Muscle of leg (tissue), 11 donors: ENCODE results near the gene ITGA1. TPM values are rescaled to one million over a fixed set of nuclear protein-coding genes. Genes with fewer than 3 reads are reported as not detected.

ENCODE experiments used
- DNase-seq: peaks from one replicate; pipeline ENCODE4 v3.0.0; 2013
- H3K27ac ChIP-seq: one replicate; pipeline ENCODE4 v1.5.1; 2013; ENCODE audit warnings: mild to moderate bottlenecking, low read length, control low read depth
- H3K27me3 ChIP-seq: one replicate; pipeline ENCODE4 v1.6.1; 2013; ENCODE audit warnings: low read length; ENCODE audit not compliant: control insufficient read depth, insufficient read depth
- H3K36me3 ChIP-seq: one replicate; pipeline ENCODE4 v1.6.1; 2013; ENCODE audit warnings: low read length; ENCODE audit not compliant: control insufficient read depth, insufficient read depth
- H3K4me1 ChIP-seq: one replicate; pipeline ENCODE4 v1.6.1; 2013; ENCODE audit warnings: low read length; ENCODE audit not compliant: control insufficient read depth, insufficient read depth
- H3K4me3 ChIP-seq: one replicate; pipeline ENCODE4 v1.5.1; 2013; ENCODE audit warnings: low read length, control low read depth
- H3K9me3 ChIP-seq: replicated peaks from 2 replicates; pipeline ENCODE4 v1.6.1; 2013; ENCODE audit warnings: low read depth, low read length; ENCODE audit not compliant: control insufficient read depth
- WGBS: methylation state at CpG from one replicate; pipeline ENCODE4 v1.1.5; 2013; ENCODE audit warnings: missing lambda C conversion rate; ENCODE audit not compliant: insufficient coverage; 5-methylcytosine and 5-hydroxymethylcytosine counted together
- polyA plus RNA-seq, 8 donors: library from polyadenylated mRNA; unstranded; fragments of 120-200 nt; gene quantifications; one replicate each; pipeline versions ENCODE4 v1.2.1 to v1.2.3, GENCODE V29; 2013; ENCODE audit warnings: inconsistent platforms in 1 of 8, low replicate concordance in 1 of 8; ENCODE audit not compliant: insufficient read length in 8 of 8, insufficient read depth in 1 of 8
- total RNA-seq: library from RNA; stranded (reverse); fragments of 120-200 nt; gene quantifications from one replicate; pipeline ENCODE4 v1.2.4, GENCODE V29; 2013

ITGA1 gene
- total and polyA plus RNA-seq, 9 donors, result 11.5 to 36.5 (median 21.6) TPM

DNA sequence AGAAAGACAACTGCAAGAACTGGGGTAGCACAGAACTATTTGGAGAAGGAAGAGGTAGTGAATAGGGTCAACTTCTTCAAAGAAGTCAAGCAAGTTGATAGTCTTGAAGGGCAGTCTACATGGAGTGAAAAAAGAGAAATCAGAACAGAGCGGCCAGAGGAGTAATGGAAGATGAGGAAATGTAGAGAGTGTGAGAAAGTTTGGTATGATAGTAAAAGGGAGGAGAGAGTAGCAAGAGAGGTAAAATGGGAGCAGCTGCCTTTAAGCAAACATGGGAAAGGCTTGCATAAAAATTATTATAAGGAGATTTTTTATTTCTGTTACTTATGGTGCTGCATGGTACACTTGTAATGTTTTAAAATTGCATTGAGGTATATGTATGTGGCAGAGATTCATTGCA is 208.2 kb downstream of the ITGA1 start:
- 88% methylated on average over 1 of the region's 1 CpG for WGBS

DNA sequence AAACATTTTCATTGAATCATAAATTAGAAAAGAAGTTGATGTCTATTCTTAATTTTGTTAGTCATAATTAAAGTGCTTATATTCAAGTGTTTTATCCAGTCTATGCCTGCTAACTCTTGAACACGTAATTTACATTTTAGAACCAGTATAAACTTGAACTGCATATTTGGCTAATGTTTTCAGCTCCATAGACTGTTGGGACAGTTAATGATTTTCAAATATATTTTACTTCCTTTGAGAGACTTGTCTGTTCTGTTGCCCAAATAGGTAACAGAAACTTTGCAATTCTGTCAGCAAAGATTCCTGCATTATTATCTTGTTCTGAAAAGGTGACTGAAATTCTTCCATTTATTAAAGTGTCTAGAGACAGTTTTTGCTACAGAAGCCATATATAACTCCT is 209.3 kb downstream of the ITGA1 start:
- no peak for DNase-seq
- Histone ChIP-seq H3K27ac (no peak overlapping the region), H3K4me3 (no peak overlapping the region), H3K36me3 (no peaks in the 10 kb centered on the region), H3K27me3 (no peaks in the 10 kb centered on the region), H3K9me3 (no peaks in the 10 kb centered on the region), H3K4me1 (no peaks in the 10 kb centered on the region)
- WGBS, result no CpG with 5 or more reads among the region's 1 CpG

More for the DNA sequence above, 208.2 kb downstream of the ITGA1 start:
- no peak overlapping the region for H3K4me3 ChIP-seq
- no peak for DNase-seq
- H3K27me3 ChIP-seq, result no peaks in the 10 kb centered on the region
- H3K27ac ChIP-seq, result no peak overlapping the region
- no peaks in the 10 kb centered on the region for H3K4me1 ChIP-seq
- no peaks in the 10 kb centered on the region for H3K36me3 ChIP-seq
- no peaks in the 10 kb centered on the region for H3K9me3 ChIP-seq

GRCh38 chr5:52997424-52997823 is 209.7 kb downstream of the ITGA1 start:
- Histone ChIP-seq H3K4me3 (no peak overlapping the region), H3K9me3 (no peaks in the 10 kb centered on the region), H3K4me1 (no peaks in the 10 kb centered on the region), H3K36me3 (no peaks in the 10 kb centered on the region), H3K27ac (no peak overlapping the region), H3K27me3 (no peaks in the 10 kb centered on the region)
- DNase-seq, result peak; percentile 37
- 67% methylated on average over 5 of the region's 6 CpGs for WGBS

- Histone ChIP-seq H3K27ac (no peak overlapping the region), H3K4me3 (no peak overlapping the region), H3K9me3 (no peaks in the 10 kb centered on the region), H3K4me1 (no peaks in the 10 kb centered on the region), H3K36me3 (no peaks in the 10 kb centered on the region), H3K27me3 (no peaks in the 10 kb centered on the region)
- DNase-seq, result no peak
- WGBS, result 33% methylated on average over 1 of the region's 2 CpGs
Observed at GRCh38 chr5:52998552-52999313, 211.0 kb downstream of the ITGA1 start.

GRCh38 chr5:52999344-52999949 is 211.7 kb downstream of the ITGA1 start:
- Histone ChIP-seq H3K27me3 (no peaks in the 10 kb centered on the region), H3K36me3 (no peaks in the 10 kb centered on the region), H3K27ac (no peak overlapping the region), H3K9me3 (no peaks in the 10 kb centered on the region), H3K4me1 (no peaks in the 10 kb centered on the region), H3K4me3 (no peak overlapping the region)
- no CpG with 5 or more reads among the region's 1 CpG for WGBS
- DNase-seq, result no peak

DNA sequence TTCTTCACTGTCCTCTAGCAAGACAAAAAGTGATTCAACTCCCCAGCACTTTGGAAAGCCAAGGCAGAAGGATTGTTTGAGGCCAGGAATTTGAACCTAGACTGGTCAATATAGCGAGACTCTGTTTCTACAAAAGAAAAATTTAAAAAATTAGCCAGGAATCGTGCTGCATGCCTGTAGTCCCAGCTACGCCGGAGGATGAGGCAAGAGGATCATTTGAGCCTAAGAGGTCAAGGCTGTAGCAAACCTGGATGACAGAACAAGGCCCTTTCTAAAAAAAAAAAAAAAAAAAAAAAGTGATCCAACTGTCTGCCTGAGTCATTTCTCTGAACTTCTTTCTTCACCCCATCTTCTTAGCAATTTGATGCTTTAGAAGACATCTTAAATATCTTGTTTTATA is 213.8 kb downstream of the ITGA1 start:
- Histone ChIP-seq H3K36me3 (no peaks in the 10 kb centered on the region), H3K4me1 (no peaks in the 10 kb centered on the region), H3K4me3 (no peak overlapping the region), H3K27me3 (no peaks in the 10 kb centered on the region), H3K9me3 (no peaks in the 10 kb centered on the region), H3K27ac (no peak overlapping the region)
- WGBS, result no CpG with 5 or more reads among the region's 4 CpGs
- no peak for DNase-seq

DNA sequence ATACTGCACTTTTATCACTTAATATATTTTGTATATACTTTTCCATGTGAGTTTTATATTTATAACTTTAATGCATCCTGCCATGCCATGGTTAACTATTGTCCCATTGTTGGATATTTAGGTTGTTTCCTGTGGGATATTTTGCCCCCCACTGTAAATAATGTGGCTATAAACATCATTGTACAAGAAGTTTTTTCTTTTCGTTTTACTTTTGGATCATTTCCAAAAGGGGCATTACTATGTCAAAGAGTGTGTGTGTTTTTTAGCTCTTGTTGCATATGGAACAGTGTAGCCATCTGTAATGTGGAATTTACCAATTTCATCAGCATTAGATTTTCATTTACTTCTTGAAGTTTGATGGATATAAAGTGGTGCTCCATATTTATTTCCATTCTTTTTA is 214.8 kb downstream of the ITGA1 start:
- no peaks in the 10 kb centered on the region for H3K4me1 ChIP-seq
- WGBS, result no CpG with 5 or more reads among the region's 1 CpG
- H3K9me3 ChIP-seq, result no peaks in the 10 kb centered on the region
- no peak overlapping the region for H3K27ac ChIP-seq
- DNase-seq, result peak; percentile 20
- H3K36me3 ChIP-seq, result no peaks in the 10 kb centered on the region
- H3K4me3 ChIP-seq, result no peak overlapping the region
- H3K27me3 ChIP-seq, result no peaks in the 10 kb centered on the region

- no peak for DNase-seq
- Histone ChIP-seq H3K36me3 (no peaks in the 10 kb centered on the region), H3K27ac (peak overlapping the region; percentile 63), H3K4me3 (no peak overlapping the region), H3K9me3 (no peaks in the 10 kb centered on the region), H3K4me1 (no peaks in the 10 kb centered on the region), H3K27me3 (no peaks in the 10 kb centered on the region)
- WGBS, result no CpG with 5 or more reads among the region's 1 CpG
Observed at GRCh38 chr5:53003144-53003543, 215.4 kb downstream of the ITGA1 start.

GRCh38 chr5:53006911-53007890 is 219.5 kb downstream of the ITGA1 start:
- H3K4me1 ChIP-seq, result no peaks in the 10 kb centered on the region
- H3K27ac ChIP-seq, result no peak overlapping the region
- no peak overlapping the region for H3K4me3 ChIP-seq
- WGBS, result 14% methylated on average over 1 of the region's 4 CpGs
- H3K36me3 ChIP-seq, result no peaks in the 10 kb centered on the region
- H3K9me3 ChIP-seq, result no peaks in the 10 kb centered on the region
- DNase-seq, result no peak
- no peaks in the 10 kb centered on the region for H3K27me3 ChIP-seq

GRCh38 chr5:53008751-53009150 is 221.0 kb downstream of the ITGA1 start:
- no peaks in the 10 kb centered on the region for H3K9me3 ChIP-seq
- DNase-seq, result no peak
- no peaks in the 10 kb centered on the region for H3K36me3 ChIP-seq
- H3K27me3 ChIP-seq, result no peaks in the 10 kb centered on the region
- H3K4me1 ChIP-seq, result no peaks in the 10 kb centered on the region
- WGBS, result 60% methylated on average over 1 of the region's 1 CpG
- H3K4me3 ChIP-seq, result no peak overlapping the region
- no peak overlapping the region for H3K27ac ChIP-seq
